Central memory CD4-positive, alpha-beta T cell (primary cell): ENCODE measurements around the gene DUSP16.
"Not testable (repeated sequence)": the region's sequence is repeated elsewhere in the genome, so short reads cannot be mapped to it uniquely, and the experiment has no call there.

Source experiments
- DNase-seq: peaks from one replicate; pipeline ENCODE4 v3.0.0; 2022
- total RNA-seq, 3 experiments: gene quantifications; one replicate each; lab custom pipeline; 2026; lab: John Stamatoyannopoulos, UW

The DUSP16 gene
- 61.1 to 125 (median 99.9) reads per million in 3 experiments for total RNA-seq

- peak; percentile 90 for DNase-seq
These were observed at the start of gene DUSP16 for GRCh38 chr12:12562585-12563261. Gene DUSP16, minus strand, starts transcription at chr12:12562863. Its CDS starts 41,765 bp downstream, at chr12:12521098.

- peak; percentile 35 for DNase-seq
These were observed 49.7 kb upstream of the DUSP16 start for GRCh38 chr12:12612358-12612757.

- peak; percentile 89 for DNase-seq
These were observed 49.0 kb upstream of the DUSP16 start, which contains the start of gene CREBL2 for GRCh38 chr12:12611512-12612306. Gene CREBL2, plus strand, starts transcription at chr12:12611876. Its CDS starts 297 bp downstream, at chr12:12612173.

- no peak for DNase-seq
These were observed 48.0 kb upstream of the DUSP16 start for GRCh38 chr12:12610711-12611110.

GRCh38 chr12:12609692-12610091 is 47.0 kb upstream of the DUSP16 start:
- DNase-seq, result no peak

- DNase-seq, result no peak
These were observed 45.9 kb upstream of the DUSP16 start for GRCh38 chr12:12608557-12608957.

GRCh38 chr12:12606781-12607589 is 44.3 kb upstream of the DUSP16 start:
- no peak for DNase-seq

GRCh38 chr12:12604740-12605139 is 42.1 kb upstream of the DUSP16 start:
- no peak for DNase-seq

GRCh38 chr12:12600659-12601058 is 38.0 kb upstream of the DUSP16 start:
- no peak for DNase-seq

GRCh38 chr12:12599750-12600643 is 37.3 kb upstream of the DUSP16 start:
- DNase-seq, result no peak

GRCh38 chr12:12598864-12599263 is 36.2 kb upstream of the DUSP16 start:
- DNase-seq, result no peak

GRCh38 chr12:12596598-12596997 is 33.9 kb upstream of the DUSP16 start:
- DNase-seq, result not testable (repeated sequence)

GRCh38 chr12:12595929-12596328 is 33.3 kb upstream of the DUSP16 start:
- not testable (repeated sequence) for DNase-seq

- DNase-seq, result no peak
These were observed 30.3 kb upstream of the DUSP16 start for GRCh38 chr12:12592930-12593329.

- no peak for DNase-seq
These were observed 28.3 kb upstream of the DUSP16 start for GRCh38 chr12:12590961-12591360.

- not testable (repeated sequence) for DNase-seq
These were observed 25.8 kb upstream of the DUSP16 start for GRCh38 chr12:12588436-12588835.

- DNase-seq, result no peak
These were observed 25.2 kb upstream of the DUSP16 start for GRCh38 chr12:12587878-12588277.

- no peak for DNase-seq
These were observed 24.4 kb upstream of the DUSP16 start for GRCh38 chr12:12586879-12587675.

- no peak for DNase-seq
These were observed 22.6 kb upstream of the DUSP16 start for GRCh38 chr12:12585115-12585863.

GRCh38 chr12:12583510-12584178 is 21.0 kb upstream of the DUSP16 start:
- no peak for DNase-seq
